Hematopoietic multipotent progenitor cell treated with erythropoietin and hydrocortisone succinate and interleukin-3 and kit ligand, for 17 days (in vitro differentiated cells): ENCODE data around the gene TM2D3.

Experiments used
- DNase-seq: peaks from one replicate; pipeline ENCODE4 v3.0.0-alpha.2; 2015; ENCODE audit warnings: low spot score

The TM2D3 gene

GRCh38 chr15:101604124-101604874 lies 47.9 kb downstream of the TM2D3 start:
- DNase-seq, result no peak

- no peak for DNase-seq
These were observed 49.4 kb downstream of the TM2D3 start for GRCh38 chr15:101602801-101603200.

- no peak for DNase-seq
These were observed 52.1 kb downstream of the TM2D3 start for GRCh38 chr15:101600035-101600434.

- DNase-seq, result no peak
These were observed 53.1 kb downstream of the TM2D3 start for GRCh38 chr15:101599091-101599490.

GRCh38 chr15:101597360-101597928 lies 54.7 kb downstream of the TM2D3 start:
- DNase-seq, result no peak

GRCh38 chr15:101596633-101597032 lies 55.5 kb downstream of the TM2D3 start:
- DNase-seq, result no peak
